ENCODE measurements around the gene GPR156. TPM values are rescaled to one million over a fixed set of nuclear protein-coding genes. Genes with fewer than 3 reads are reported as not detected.
"Not testable (repeated sequence)": the region's sequence is repeated elsewhere in the genome, so short reads cannot be mapped to it uniquely, and the experiment has no call there.

GPR156 gene
- polyA plus RNA-seq, 3 donors from 2014 or later, result not detected

- not testable (repeated sequence) for DNase-seq, H3K4me1 Mint-ChIP-seq, H3K36me3 Mint-ChIP-seq, H3K4me3 Mint-ChIP-seq, H3K27ac Mint-ChIP-seq
- Mint-ChIP-seq H3K9me3 (peaks cover 5 to 28% (median 12%) of the 10 kb centered on the region in 6 donors), H3K27me3 (ENCODE audit: low read depth in 3 of 3) (peaks cover 2 to 20% (median 2%) of the 10 kb centered on the region in 3 donors)
Observed at GRCh38 chr3:120291552-120291951, 6.5 kb upstream of the GPR156 start.

DNA sequence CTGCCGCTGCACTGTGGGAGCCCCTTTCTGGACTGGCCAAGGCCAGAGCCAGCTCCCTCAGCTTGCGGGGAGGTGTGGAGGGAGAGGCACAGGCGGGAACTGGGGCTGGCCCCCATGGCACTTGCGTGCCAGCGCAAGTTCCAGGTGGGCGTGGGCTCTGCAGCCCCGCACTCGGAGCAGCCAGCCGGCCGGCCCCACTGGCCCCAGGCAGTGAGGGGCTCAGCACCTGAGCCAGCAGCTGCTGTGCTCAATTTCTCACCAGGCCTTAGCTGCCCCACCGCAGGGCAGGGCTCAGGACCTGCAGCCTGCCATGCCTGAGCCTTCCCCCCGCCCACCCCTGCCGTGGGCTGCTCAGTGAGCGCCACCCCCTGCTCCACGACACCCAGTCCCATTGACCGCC, 4.6 kb upstream of the GPR156 start:
- H3K9me3 Mint-ChIP-seq, result peaks cover 5 to 28% (median 12%) of the 10 kb centered on the region in 6 donors
- H3K27ac Mint-ChIP-seq, result no peak overlapping the region
- DNase-seq, result no peak
- H3K27me3 Mint-ChIP-seq (ENCODE audit: low read depth in 3 of 3), result peaks cover 5 to 22% (median 5%) of the 10 kb centered on the region in 3 donors
- no peak overlapping the region for H3K4me3 Mint-ChIP-seq
- H3K4me1 Mint-ChIP-seq, result peaks cover 0 to 2% of the 10 kb centered on the region in 2 donors
- peaks cover 0 to 3% (median 0%) of the 10 kb centered on the region in 3 donors for H3K36me3 Mint-ChIP-seq

DNA sequence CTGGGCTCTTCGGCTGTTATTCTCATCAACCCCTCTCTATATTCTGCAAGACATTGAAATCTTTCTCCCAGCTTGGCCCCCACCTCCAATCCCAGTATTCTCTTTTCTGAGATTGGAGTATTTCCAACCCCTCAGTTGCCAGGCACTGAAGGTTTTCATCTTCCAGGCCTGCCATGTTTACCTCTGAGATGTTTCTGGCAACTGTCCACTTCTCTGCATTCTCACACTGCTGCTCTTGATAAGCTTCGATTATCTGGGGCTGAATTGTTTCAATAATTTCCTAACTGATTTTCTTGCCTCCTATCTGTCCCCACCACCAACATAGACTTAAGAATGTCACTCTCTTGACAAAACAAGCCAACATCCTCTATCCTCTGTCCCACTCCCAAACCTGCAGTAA, 1.4 kb upstream of the GPR156 start:
- H3K36me3 Mint-ChIP-seq, result no peaks in the 10 kb centered on the region
- peaks cover 8 to 13% (median 9%) of the 10 kb centered on the region in 3 donors for H3K27me3 Mint-ChIP-seq (ENCODE audit: low read depth in 3 of 3)
- H3K9me3 Mint-ChIP-seq, result peaks cover 0 to 7% (median 0%) of the 10 kb centered on the region in 6 donors
- no peak overlapping the region for H3K27ac Mint-ChIP-seq
- H3K4me3 Mint-ChIP-seq, result no peak overlapping the region
- no peak for DNase-seq
- peaks cover 0 to 2% of the 10 kb centered on the region in 2 donors for H3K4me1 Mint-ChIP-seq

DNA sequence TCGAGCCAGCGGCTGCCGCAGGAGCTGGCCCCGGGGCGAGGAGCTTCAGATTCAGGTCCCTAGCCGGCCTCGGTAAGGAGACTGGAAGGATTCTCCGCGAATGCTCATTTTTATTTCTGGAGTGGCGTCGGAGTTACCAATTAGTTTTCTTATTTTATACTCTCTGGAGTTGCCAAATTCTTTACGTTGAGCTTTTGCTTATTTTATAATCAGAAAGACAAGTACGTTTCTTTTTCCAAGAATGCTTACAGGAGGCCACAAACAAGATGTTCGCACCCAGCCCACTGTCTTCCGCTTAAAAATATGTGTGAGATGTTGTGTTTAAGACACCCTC, 453 bp upstream of the GPR156 start:
- H3K36me3 Mint-ChIP-seq, result no peaks in the 10 kb centered on the region
- peaks cover 0 to 2% of the 10 kb centered on the region in 2 donors for H3K4me1 Mint-ChIP-seq
- no peak for DNase-seq
- H3K27me3 Mint-ChIP-seq (ENCODE audit: low read depth in 3 of 3), result peaks cover 8 to 17% (median 9%) of the 10 kb centered on the region in 3 donors
- peak overlapping the region in 3 of 5 donors; percentile 10 to 48 (median 25) for H3K4me3 Mint-ChIP-seq
- H3K9me3 Mint-ChIP-seq, result peaks cover 0 to 6% (median 0%) of the 10 kb centered on the region in 6 donors
- H3K27ac Mint-ChIP-seq, result no peak overlapping the region

DNA sequence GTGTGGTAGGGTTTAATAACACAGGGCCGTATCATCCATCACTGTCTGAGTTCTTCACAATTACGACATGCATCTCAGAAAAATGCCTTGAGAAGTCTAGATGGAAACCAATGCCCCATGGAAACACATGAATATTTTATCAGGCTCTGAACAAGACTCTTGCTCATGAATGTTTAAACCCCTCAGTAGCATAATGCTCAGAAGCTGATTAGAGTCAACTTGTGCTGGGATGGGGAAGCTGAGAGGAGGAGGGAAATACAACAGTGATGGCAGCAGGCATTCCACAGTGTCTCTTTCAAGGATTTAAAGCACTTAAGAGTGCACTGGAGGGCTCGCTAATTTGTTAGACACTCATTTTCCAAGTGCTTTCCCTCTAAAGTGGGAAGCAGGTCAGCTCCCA, 3.8 kb downstream of the GPR156 start:
- Mint-ChIP-seq H3K27ac (no peak overlapping the region), H3K36me3 (no peaks in the 10 kb centered on the region), H3K27me3 (ENCODE audit: low read depth in 3 of 3) (peaks cover 2 to 8% (median 6%) of the 10 kb centered on the region in 3 donors), H3K9me3 (peaks cover 0 to 2% (median 0%) of the 10 kb centered on the region in 6 donors), H3K4me3 (no peak overlapping the region), H3K4me1 (peaks cover 0 to 2% of the 10 kb centered on the region in 2 donors)
- DNase-seq, result no peak

DNA sequence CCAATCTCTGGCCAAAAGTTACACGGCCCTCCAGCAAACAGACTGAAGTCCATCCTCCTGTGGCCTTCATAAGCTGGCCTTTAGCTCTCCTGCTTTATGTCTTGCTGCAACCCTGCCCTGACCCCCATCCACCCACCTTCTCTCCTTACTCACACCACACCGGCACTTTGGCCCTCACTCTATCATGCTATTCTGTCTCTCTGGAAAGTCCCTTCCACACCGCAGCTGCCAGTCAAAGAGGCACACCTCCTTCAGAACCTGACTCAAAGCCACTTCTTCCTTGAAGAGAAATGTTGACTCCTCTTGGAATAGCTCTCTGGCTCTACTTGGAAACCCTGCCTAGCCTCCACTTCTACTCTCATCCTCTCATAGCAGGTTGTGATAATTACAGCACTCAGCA, 4.5 kb downstream of the GPR156 start:
- H3K36me3 Mint-ChIP-seq, result no peaks in the 10 kb centered on the region
- H3K27ac Mint-ChIP-seq, result no peak overlapping the region
- peaks cover 0 to 2% (median 0%) of the 10 kb centered on the region in 6 donors for H3K9me3 Mint-ChIP-seq
- DNase-seq, result no peak
- H3K4me1 Mint-ChIP-seq, result peaks cover 0 to under 1% of the 10 kb centered on the region in 2 donors
- H3K27me3 Mint-ChIP-seq (ENCODE audit: low read depth in 3 of 3), result peaks cover 2 to 10% (median 5%) of the 10 kb centered on the region in 3 donors
- no peak overlapping the region for H3K4me3 Mint-ChIP-seq

DNA sequence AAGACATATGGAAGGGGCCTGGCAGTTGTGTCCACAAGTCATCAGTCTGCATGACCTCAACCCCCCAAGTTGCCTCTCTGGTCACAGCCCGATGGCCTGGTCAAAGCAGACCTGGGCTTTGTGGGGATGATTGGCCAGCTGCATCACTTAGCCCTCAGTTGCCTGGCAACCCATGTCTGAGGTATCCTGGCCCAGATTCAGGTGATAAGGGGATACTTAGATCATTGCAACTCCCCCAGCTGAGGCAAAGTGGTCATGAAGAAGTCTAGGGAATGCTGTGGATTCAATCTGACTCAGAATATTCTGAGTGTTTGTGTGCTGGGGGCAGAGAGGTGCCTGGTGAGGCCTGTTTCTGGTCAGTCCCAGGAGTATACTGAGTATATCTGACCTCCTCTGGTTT, 5.0 kb downstream of the GPR156 start:
- no peaks in the 10 kb centered on the region for H3K36me3 Mint-ChIP-seq
- H3K27me3 Mint-ChIP-seq (ENCODE audit: low read depth in 3 of 3), result peaks cover 2 to 8% (median 5%) of the 10 kb centered on the region in 3 donors
- no peak overlapping the region for H3K27ac Mint-ChIP-seq
- H3K9me3 Mint-ChIP-seq, result peaks cover 0 to 2% (median 0%) of the 10 kb centered on the region in 6 donors
- no peak overlapping the region for H3K4me3 Mint-ChIP-seq
- H3K4me1 Mint-ChIP-seq, result no peaks in the 10 kb centered on the region
- DNase-seq, result no peak

- H3K9me3 Mint-ChIP-seq, result peaks cover 0 to 2% (median 0%) of the 10 kb centered on the region in 6 donors
- no peak overlapping the region for H3K27ac Mint-ChIP-seq
- DNase-seq, result no peak
- no peaks in the 10 kb centered on the region for H3K4me1 Mint-ChIP-seq
- no peak overlapping the region for H3K4me3 Mint-ChIP-seq
- H3K27me3 Mint-ChIP-seq (ENCODE audit: low read depth in 3 of 3), result peaks cover 0 to 15% (median 5%) of the 10 kb centered on the region in 3 donors
- no peaks in the 10 kb centered on the region for H3K36me3 Mint-ChIP-seq
Observed at GRCh38 chr3:120276767-120277166, 8.3 kb downstream of the GPR156 start.

GRCh38 chr3:120275618-120276017, 9.4 kb downstream of the GPR156 start:
- no peak overlapping the region for H3K4me3 Mint-ChIP-seq
- H3K27me3 Mint-ChIP-seq (ENCODE audit: low read depth in 3 of 3), result peaks cover 0 to 12% (median 5%) of the 10 kb centered on the region in 3 donors
- peaks cover 0 to 2% (median 0%) of the 10 kb centered on the region in 6 donors for H3K9me3 Mint-ChIP-seq
- no peaks in the 10 kb centered on the region for H3K4me1 Mint-ChIP-seq
- no peak overlapping the region for H3K27ac Mint-ChIP-seq
- no peak for DNase-seq
- H3K36me3 Mint-ChIP-seq, result no peaks in the 10 kb centered on the region

- no peak overlapping the region for H3K4me3 Mint-ChIP-seq
- no peak for DNase-seq
- no peaks in the 10 kb centered on the region for H3K4me1 Mint-ChIP-seq
- peaks cover 4 to 9% (median 5%) of the 10 kb centered on the region in 3 donors for H3K27me3 Mint-ChIP-seq (ENCODE audit: low read depth in 3 of 3)
- H3K9me3 Mint-ChIP-seq, result peaks cover 0 to 2% (median 0%) of the 10 kb centered on the region in 6 donors
- H3K36me3 Mint-ChIP-seq, result no peaks in the 10 kb centered on the region
- H3K27ac Mint-ChIP-seq, result no peak overlapping the region
Observed at GRCh38 chr3:120274739-120275167, 10.3 kb downstream of the GPR156 start.

- Mint-ChIP-seq H3K9me3 (peaks cover 0 to 2% (median 0%) of the 10 kb centered on the region in 6 donors), H3K36me3 (no peaks in the 10 kb centered on the region), H3K4me1 (no peaks in the 10 kb centered on the region), H3K27ac (no peak overlapping the region), H3K4me3 (no peak overlapping the region), H3K27me3 (ENCODE audit: low read depth in 3 of 3) (peaks cover 4 to 9% (median 5%) of the 10 kb centered on the region in 3 donors)
- no peak for DNase-seq
Observed at GRCh38 chr3:120272286-120272685, 12.7 kb downstream of the GPR156 start.

DNA sequence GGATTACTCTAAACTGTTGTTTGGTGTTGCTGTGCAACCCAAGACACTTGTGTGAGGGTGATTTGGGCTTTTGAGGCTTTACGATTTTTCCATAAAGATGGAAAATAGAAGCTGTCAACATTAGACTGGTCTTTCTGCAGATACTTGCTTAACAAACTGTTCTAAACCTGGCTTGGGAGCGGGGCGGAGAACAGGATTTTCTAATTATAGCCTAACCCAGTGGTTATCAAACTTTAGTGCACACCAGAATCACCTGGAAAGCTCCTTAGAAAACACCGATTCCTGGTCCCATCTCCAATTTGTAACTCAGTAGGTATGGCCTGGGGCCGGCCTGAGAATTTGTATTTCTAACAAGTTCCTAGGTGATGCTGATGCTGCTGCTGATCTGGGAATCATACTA, 19.0 kb downstream of the GPR156 start:
- H3K27me3 Mint-ChIP-seq (ENCODE audit: low read depth in 3 of 3), result peaks cover 0 to 5% (median 4%) of the 10 kb centered on the region in 3 donors
- no peak overlapping the region for H3K4me3 Mint-ChIP-seq
- no peak overlapping the region for H3K27ac Mint-ChIP-seq
- no peak for DNase-seq
- peaks cover 0 to 2% (median 0%) of the 10 kb centered on the region in 6 donors for H3K9me3 Mint-ChIP-seq
- no peaks in the 10 kb centered on the region for H3K4me1 Mint-ChIP-seq
- no peaks in the 10 kb centered on the region for H3K36me3 Mint-ChIP-seq

- Mint-ChIP-seq H3K9me3 (peaks cover 0 to 2% (median 0%) of the 10 kb centered on the region in 6 donors), H3K4me1 (no peaks in the 10 kb centered on the region), H3K27me3 (ENCODE audit: low read depth in 3 of 3) (peaks cover 0 to 5% (median 1%) of the 10 kb centered on the region in 3 donors), H3K36me3 (no peaks in the 10 kb centered on the region), H3K27ac (no peak overlapping the region), H3K4me3 (no peak overlapping the region)
- no peak for DNase-seq
Observed at GRCh38 chr3:120264963-120265362, 20.1 kb downstream of the GPR156 start.

GRCh38 chr3:120263792-120264191, 21.2 kb downstream of the GPR156 start:
- H3K27ac Mint-ChIP-seq, result no peak overlapping the region
- no peak for DNase-seq
- H3K4me3 Mint-ChIP-seq, result no peak overlapping the region
- no peaks in the 10 kb centered on the region for H3K4me1 Mint-ChIP-seq
- H3K9me3 Mint-ChIP-seq, result peaks cover 0 to 2% (median 0%) of the 10 kb centered on the region in 6 donors
- no peaks in the 10 kb centered on the region for H3K36me3 Mint-ChIP-seq
- H3K27me3 Mint-ChIP-seq (ENCODE audit: low read depth in 3 of 3), result peaks cover 0 to 5% (median 0%) of the 10 kb centered on the region in 3 donors

DNA sequence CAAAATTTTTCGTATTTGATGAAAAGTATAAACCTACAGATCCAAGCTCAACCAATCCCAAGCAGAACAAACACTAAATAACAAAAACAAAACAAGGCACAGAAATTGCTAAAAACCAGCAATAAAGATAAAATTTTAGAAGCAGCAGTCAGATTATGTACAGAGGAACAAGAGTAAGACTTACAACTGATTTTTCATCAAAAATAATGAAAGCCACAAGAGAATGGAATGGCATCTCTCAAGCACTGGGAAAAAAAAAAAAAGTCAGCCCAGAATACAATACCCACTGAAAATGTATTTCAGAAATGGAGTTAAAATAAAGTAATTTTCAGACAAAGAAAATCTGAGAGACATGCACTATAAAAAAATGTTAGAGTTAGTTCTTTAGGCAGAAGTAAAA, 27.0 kb downstream of the GPR156 start:
- H3K4me1 Mint-ChIP-seq, result no peaks in the 10 kb centered on the region
- no peak overlapping the region for H3K27ac Mint-ChIP-seq
- peaks cover 1 to 9% (median 3%) of the 10 kb centered on the region in 3 donors for H3K27me3 Mint-ChIP-seq (ENCODE audit: low read depth in 3 of 3)
- peaks cover 0 to 3% (median 0%) of the 10 kb centered on the region in 3 donors for H3K36me3 Mint-ChIP-seq
- no peak for DNase-seq
- H3K9me3 Mint-ChIP-seq, result peaks cover 4 to 16% (median 10%) of the 10 kb centered on the region in 6 donors
- no peak overlapping the region for H3K4me3 Mint-ChIP-seq
